Fibroblast of lung (primary cell): Measurements from ENCODE around the gene ATOSB.

ENCODE experiments used
- EZH2 ChIP-seq: IDR thresholded peaks from 2 replicates; pipeline ENCODE4 v1.5.1; 2012; ENCODE audit warnings: low read length, control low read depth, mild to moderate bottlenecking; ENCODE audit errors: missing control alignments
- TF ChIP-seq, protein P1 (sequence below), 2 donors: IDR thresholded peaks in 1 of 2; conservative IDR thresholded peaks in 1 of 2; 1 replicate in 1 of 2; 2 replicates in 1 of 2; pipeline ENCODE4 v1.5.1; 2011 to 2012; ENCODE audit warnings: low read length in 2 of 2, control low read depth in 1 of 2, inconsistent platforms in 1 of 2, low read depth in 1 of 2, mild to moderate bottlenecking in 1 of 2

DNA sequence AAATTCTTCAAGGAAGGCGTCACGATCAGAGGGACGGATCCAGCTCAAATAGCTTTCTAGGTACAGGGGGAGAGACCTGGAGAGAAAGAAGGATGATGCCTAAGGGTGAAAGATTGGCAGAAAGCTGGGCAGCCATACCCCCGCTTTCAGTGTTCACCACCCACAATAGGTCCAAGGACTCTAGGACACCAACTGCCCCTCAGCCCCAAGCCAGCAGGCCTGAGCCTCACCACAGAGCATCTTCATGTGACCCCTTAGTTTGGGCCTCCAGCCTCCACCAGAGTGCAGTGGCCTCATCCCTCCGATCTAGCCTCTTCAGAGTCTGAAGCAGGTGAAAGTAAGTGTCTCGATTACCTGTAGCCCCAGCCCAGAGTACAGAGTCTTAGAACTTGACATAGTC, 41.5 kb downstream of the ATOSB start:
- TF ChIP-seq, protein P1, sequence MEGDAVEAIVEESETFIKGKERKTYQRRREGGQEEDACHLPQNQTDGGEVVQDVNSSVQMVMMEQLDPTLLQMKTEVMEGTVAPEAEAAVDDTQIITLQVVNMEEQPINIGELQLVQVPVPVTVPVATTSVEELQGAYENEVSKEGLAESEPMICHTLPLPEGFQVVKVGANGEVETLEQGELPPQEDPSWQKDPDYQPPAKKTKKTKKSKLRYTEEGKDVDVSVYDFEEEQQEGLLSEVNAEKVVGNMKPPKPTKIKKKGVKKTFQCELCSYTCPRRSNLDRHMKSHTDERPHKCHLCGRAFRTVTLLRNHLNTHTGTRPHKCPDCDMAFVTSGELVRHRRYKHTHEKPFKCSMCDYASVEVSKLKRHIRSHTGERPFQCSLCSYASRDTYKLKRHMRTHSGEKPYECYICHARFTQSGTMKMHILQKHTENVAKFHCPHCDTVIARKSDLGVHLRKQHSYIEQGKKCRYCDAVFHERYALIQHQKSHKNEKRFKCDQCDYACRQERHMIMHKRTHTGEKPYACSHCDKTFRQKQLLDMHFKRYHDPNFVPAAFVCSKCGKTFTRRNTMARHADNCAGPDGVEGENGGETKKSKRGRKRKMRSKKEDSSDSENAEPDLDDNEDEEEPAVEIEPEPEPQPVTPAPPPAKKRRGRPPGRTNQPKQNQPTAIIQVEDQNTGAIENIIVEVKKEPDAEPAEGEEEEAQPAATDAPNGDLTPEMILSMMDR (conservative IDR thresholded peaks at IDR 0.05 in 1 of 2, IDR thresholded peaks at IDR 0.05 in 1 of 2; ENCODE audit: low read depth in 1 of 2, low read length in 2 of 2), result no peak
- no peak for TF ChIP-seq EZH2
